Esophagus muscularis mucosa (tissue), 3 donors: ENCODE data around the gene CCNA2.

Experiments used
- CTCF ChIP-seq, 3 experiments: fragments of 200-600 bp in 2 of 3; fragments of 450-650 bp in 1 of 3; sonication (generic) in 2 of 3; IDR thresholded peaks; one replicate each; pipeline ENCODE4 v1.5.1; 2017 to 2019; ENCODE audit warnings: antibody characterized with exemption in 3 of 3, mild to moderate bottlenecking in 2 of 3, moderate library complexity in 1 of 3
- POLR2A ChIP-seq: fragments of 450-650 bp; IDR thresholded peaks from one replicate; pipeline ENCODE4 v1.6.1; 2017; ENCODE audit warnings: antibody characterized with exemption, moderate library complexity, mild to moderate bottlenecking, low read depth
- POLR2AphosphoS5 ChIP-seq, 2 donors: sonication (generic); formaldehyde crosslinking; IDR thresholded peaks; one replicate each; pipeline ENCODE4 v1.6.1; 2017; ENCODE audit warnings: antibody characterized with exemption in 2 of 2

- TF ChIP-seq CTCF (IDR thresholded peaks at IDR 0.05) = no peak
- TF ChIP-seq POLR2A = no peak
- no peak for TF ChIP-seq POLR2AphosphoS5 (IDR thresholded peaks at IDR 0.05)
These were observed 34.2 kb downstream of the CCNA2 start for GRCh38 chr4:121789455-121789854.
